HepG2 (cell line): ENCODE measurements around the gene SLC16A3. TPM values are rescaled to one million over a fixed set of nuclear protein-coding genes. Genes with fewer than 3 reads are reported as not detected.

ENCODE experiments used
- ATAC-seq: fragments of 200-7000 bp; cut with Tn5 transposase; 3 replicates; pipeline ENCODE4 v1.9.1; 2020; ENCODE audit warnings: mild to moderate bottlenecking, moderate library complexity
- BruUV-seq: library from RNA; stranded (reverse); fragments of 400-500 nt; replicated peaks from 2 replicates; lab custom pipeline; 2021; lab: Mats Ljungman, UMichigan
- CTCF ChIA-PET: fragments of 300-600 bp; formaldehyde crosslinking; extraction: SDS; loops from one replicate; lab custom pipeline; 2021; ENCODE audit warnings: low total read pairs, inconsistent platforms, low intra/inter-chr PET ratio; lab: Yijun Ruan, JAX
- POLR2A ChIA-PET: fragments of 350-600 bp; sonication (Branson Sonifier 250); formaldehyde crosslinking; loops from one replicate; lab custom pipeline; 2020; ENCODE audit warnings: antibody characterized with exemption, inconsistent platforms; lab: Yijun Ruan, JAX
- DNase-seq: peaks from one replicate; pipeline ENCODE4 v3.0.0-alpha.2; 2015; ENCODE audit warnings: low spot score
- FAIRE-seq: peaks from 3 replicates; lab custom pipeline; 2011; peaks lifted over from hg19 to GRCh38; lab: Jason Lieb, UNC
- H2AFZ ChIP-seq: one replicate; pipeline ENCODE4 v1.6.1; 2011; ENCODE audit warnings: low read length, inconsistent platforms
- H3K27ac ChIP-seq: fragments of 300-600 bp; 3 replicates; pipeline ENCODE4 v1.8.0; 2011; ENCODE audit warnings: mixed run types, mild to moderate bottlenecking, mixed read lengths, low read length, inconsistent platforms; ENCODE audit not compliant: insufficient read depth; ENCODE audit errors: extremely low read length
- H3K27me3 ChIP-seq, 2 experiments: fragments of 200-600 bp in 1 of 2; 2 replicates in 1 of 2; 3 replicates in 1 of 2; pipeline versions ENCODE4 v1.6.0 to v1.8.0; 2011; ENCODE audit warnings: low read length in 2 of 2, mild to moderate bottlenecking in 2 of 2, moderate library complexity in 2 of 2, inconsistent platforms in 1 of 2; ENCODE audit not compliant: insufficient read depth in 2 of 2, control insufficient read depth in 1 of 2
- H3K36me3 ChIP-seq, 2 experiments: fragments of 200-600 bp in 1 of 2; replicated peaks in 1 of 2; 2 replicates in 1 of 2; 3 replicates in 1 of 2; pipeline versions ENCODE4 v1.5.1 to v1.8.0; 2011; ENCODE audit warnings: low read length in 2 of 2, inconsistent platforms in 1 of 2; ENCODE audit not compliant: insufficient read depth in 2 of 2, control insufficient read depth in 1 of 2
- H3K4me1 ChIP-seq: 2 replicates; pipeline ENCODE4 v1.5.1; 2012; ENCODE audit warnings: low read length, inconsistent platforms; ENCODE audit not compliant: insufficient read depth
- H3K4me2 ChIP-seq: 2 replicates; pipeline ENCODE4 v1.6.0; 2011; ENCODE audit warnings: low read depth, low read length, inconsistent platforms
- H3K4me3 ChIP-seq, 3 experiments: fragments of 200-600 bp in 1 of 3; sonication (generic), shearing (Covaris generic) in 1 of 3; replicated peaks in 1 of 3; 2 replicates each; pipeline ENCODE4 v1.5.1; 2011 to 2016; ENCODE audit warnings: low read length in 3 of 3, inconsistent platforms in 2 of 3, low read depth in 2 of 3, mild to moderate bottlenecking in 2 of 3, control low read depth in 1 of 3, mixed read lengths in 1 of 3; ENCODE audit not compliant: insufficient read depth in 1 of 3
- H3K79me2 ChIP-seq: one replicate; pipeline ENCODE4 v1.6.1; 2011; ENCODE audit warnings: low read length, inconsistent platforms; ENCODE audit not compliant: insufficient read depth
- H3K9ac ChIP-seq: 2 replicates; pipeline ENCODE4 v1.6.0; 2011; ENCODE audit warnings: mild to moderate bottlenecking, low read depth, low read length, inconsistent platforms; ENCODE audit not compliant: insufficient read depth
- H3K9me3 ChIP-seq: 2 replicates; pipeline ENCODE4 v1.5.1; 2012; ENCODE audit warnings: mild to moderate bottlenecking, low read length
- H4K20me1 ChIP-seq: 2 replicates; pipeline ENCODE4 v1.6.0; 2011; ENCODE audit warnings: inconsistent platforms, mild to moderate bottlenecking, low read length, moderate library complexity; ENCODE audit not compliant: insufficient read depth
- AGO2 ChIP-seq: fragments of 200-400 bp; formaldehyde crosslinking; optimal IDR thresholded peaks from 2 replicates; pipeline ENCODE3; 2017; ENCODE audit warnings: mild to moderate bottlenecking, low read depth, low read length, moderate library complexity
- ATF7-NPFF ChIP-seq: sonication (generic); formaldehyde crosslinking; IDR thresholded peaks from 2 replicates; pipeline ENCODE4 v1.8.1; 2023; ENCODE audit warnings: mild to moderate bottlenecking, low read depth, missing genetic modification reagents, moderate library complexity
- GPN1 ChIP-seq: sonication (generic); formaldehyde crosslinking; IDR thresholded peaks from 2 replicates; pipeline ENCODE4 v1.5.1; 2020; ENCODE audit warnings: missing genetic modification reagents, borderline replicate concordance
- HNF1B ChIP-seq: sonication (generic); formaldehyde crosslinking; IDR thresholded peaks from 2 replicates; pipeline ENCODE4 v1.5.1; 2020; ENCODE audit warnings: mild to moderate bottlenecking, moderate library complexity, missing genetic modification reagents
- HNRNPL ChIP-seq: fragments of 200-400 bp; formaldehyde crosslinking; IDR thresholded peaks from 2 replicates; pipeline ENCODE4 v1.6.1; 2017; ENCODE audit warnings: mild to moderate bottlenecking, low read depth, low read length
- IRF2 ChIP-seq: IDR thresholded peaks from 2 replicates; pipeline ENCODE4 v1.6.1; 2018; ENCODE audit warnings: missing genetic modification reagents, missing compliant biosample characterization
- KLF9 ChIP-seq: IDR thresholded peaks from 2 replicates; pipeline ENCODE4 v1.6.1; 2016; ENCODE audit warnings: low read depth
- RFX3 ChIP-seq: IDR thresholded peaks from 2 replicates; pipeline ENCODE4 v1.6.1; 2016; ENCODE audit warnings: missing biosample characterization, missing genetic modification reagents
- SRSF9 ChIP-seq: fragments of 200-400 bp; formaldehyde crosslinking; IDR thresholded peaks from 2 replicates; pipeline ENCODE4 v1.6.1; 2018; ENCODE audit warnings: borderline replicate concordance, mild to moderate bottlenecking, low read depth, low read length; ENCODE audit not compliant: insufficient read depth, poor library complexity, severe bottlenecking
- TP53 ChIP-seq: sonication (generic); formaldehyde crosslinking; conservative IDR thresholded peaks from 2 replicates; pipeline ENCODE4 v1.4.0; 2020; ENCODE audit warnings: missing genetic modification reagents
- ZBTB25 ChIP-seq: IDR thresholded peaks from 2 replicates; pipeline ENCODE4 v1.6.1; 2018; ENCODE audit warnings: missing genetic modification reagents
- ZNF333 ChIP-seq: sonication (generic); formaldehyde crosslinking; IDR thresholded peaks from 2 replicates; pipeline ENCODE4 v1.4.0; 2020; ENCODE audit warnings: mild to moderate bottlenecking, missing genetic modification reagents, borderline replicate concordance
- ZNF350 ChIP-seq: sonication (generic); formaldehyde crosslinking; IDR thresholded peaks from 2 replicates; pipeline ENCODE4 v1.4.0; 2020; ENCODE audit warnings: mild to moderate bottlenecking, low read depth, missing genetic modification reagents, borderline replicate concordance
- ZNF800 ChIP-seq: sonication (generic); formaldehyde crosslinking; IDR thresholded peaks from 2 replicates; pipeline ENCODE4 v1.4.0; 2020; ENCODE audit warnings: missing genetic modification reagents
- WGBS: methylation state at CpG from one replicate; pipeline ENCODE4 v1.1.6; 2017; ENCODE audit warnings: low lambda C conversion rate; 5-methylcytosine and 5-hydroxymethylcytosine counted together
- in situ Hi-C: cut with HindIII; loops from 2 replicates; pipeline ENCODE4 v1.10.0; 2017; ENCODE audit warnings: low pct_unique_long_range_greater_than_20kb; ENCODE audit not compliant: extremely low pct_ligation_motif_present
- intact Hi-C: fragments of 100-400 bp; cut with micrococcal nuclease; formaldehyde crosslinking; loops from one replicate; pipeline ENCODE4 v1.10.0; 2022; ENCODE audit not compliant: unreplicated experiment
- polyA plus RNA-seq, 8 experiments: library from polyadenylated mRNA; depleted of rRNA in 3 of 8; stranded (reverse) in 7 of 8; unstranded in 1 of 8; fragments of >200 nt; fragmentation: Illumina TruSeq in 4 of 8; extraction: Trizol in 4 of 8; gene quantifications; 2 replicates each; pipeline versions ENCODE4 v1.2.1 to v1.2.3, GENCODE V29; 2011 to 2016; ENCODE audit warnings: low read depth in 4 of 8, missing spikeins in 1 of 8, mixed read lengths in 1 of 8; ENCODE audit not compliant: insufficient read depth in 1 of 8
- total RNA-seq, 5 experiments: library from RNA; depleted of rRNA; stranded (reverse); fragments of >200 nt; fragmentation: Illumina TruSeq; extraction: Trizol; gene quantifications; 2 replicates each; pipeline ENCODE4 v1.2.3, GENCODE V29; 2016; ENCODE audit warnings: low read depth in 1 of 5
- TF ChIP-seq, protein P1 (sequence below): sonication (generic); formaldehyde crosslinking; IDR thresholded peaks from 2 replicates; pipeline ENCODE4 v1.4.0; 2020; ENCODE audit warnings: missing genetic modification reagents, borderline replicate concordance

The SLC16A3 gene
- total and polyA plus RNA-seq, 2 of the 13 experiments (the other 11 are each of a cell fraction or from before 2014, with no cell fraction given), result 242 to 349 TPM

DNA sequence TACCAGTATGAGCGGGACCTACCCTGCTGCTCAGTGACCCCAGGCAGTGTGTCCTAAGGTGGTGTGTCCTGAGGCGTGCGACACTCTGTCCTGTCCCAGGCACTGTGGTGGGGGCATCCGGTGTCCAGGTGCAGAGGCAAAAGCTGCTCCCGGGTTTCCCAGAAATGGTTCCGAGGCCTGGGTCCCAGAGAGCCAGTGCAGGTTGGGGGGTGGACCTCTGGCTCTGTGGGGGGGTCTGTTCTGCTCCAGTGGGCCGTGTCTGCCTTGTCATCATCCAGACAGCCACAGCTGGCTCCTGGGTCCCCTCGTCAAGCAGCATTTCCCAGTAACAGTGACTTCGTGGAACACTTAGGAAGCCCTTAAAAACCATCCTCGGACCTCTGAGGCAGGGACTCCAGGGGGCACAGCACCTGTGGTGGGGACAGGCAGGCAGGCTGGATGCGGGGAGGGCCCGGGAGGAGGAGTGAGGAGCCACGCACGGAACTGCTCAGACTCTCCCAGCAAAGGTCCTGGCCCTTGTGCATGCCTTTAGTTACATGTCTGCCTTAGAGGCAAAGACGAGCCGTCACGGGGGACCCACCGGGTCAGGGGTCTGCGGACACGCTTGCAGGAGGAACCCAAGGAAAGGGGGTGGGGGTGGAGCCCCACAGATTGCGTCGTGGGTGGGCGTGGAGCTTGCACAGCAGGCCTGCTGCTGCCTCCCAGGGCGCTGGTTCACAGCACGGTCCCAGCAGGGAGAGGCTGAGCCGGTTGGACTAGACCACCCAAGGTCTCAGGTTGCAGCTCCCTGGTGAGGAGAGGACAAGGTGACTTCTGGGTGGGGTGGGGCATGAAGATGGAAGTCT is 5.6 kb downstream of the SLC16A3 start:
- H3K9me3 ChIP-seq, result no peaks in the 10 kb centered on the region
- intact Hi-C loops (loop anchor here (10.0 kb wide), 1 partner anchor 130 kb away; no protein-coding TSS in a partner anchor), in situ Hi-C loops (no loop called here)
- POLR2A ChIA-PET, result interaction anchor here (0.8 to 2.6 kb wide), 7 partner anchors 8 to 111 kb away, joined by 3 to 23 read pairs (median 8); partner anchors contain the start of gene CCDC57
- CTCF ChIA-PET, result no interaction called here
- DNase-seq (no peak), FAIRE-seq (no peak), ATAC-seq (no peak)
- peak overlapping the region; percentile 19 for H3K9ac ChIP-seq
- peak overlapping the region in 1 of 3 experiments; percentile 27; a peak in 1 of 6 replicates for H3K4me3 ChIP-seq
- WGBS, result 82% methylated on average over 25 of the region's 26 CpGs
- H3K4me2 ChIP-seq, result peak overlapping the region; percentile 33
- H3K79me2 ChIP-seq, result peaks cover 71% of the 10 kb centered on the region
- H3K4me1 ChIP-seq, result peaks cover 83% of the 10 kb centered on the region
- no TSS peak for BruUV-seq
- peaks cover 94% of the 10 kb centered on the region for H4K20me1 ChIP-seq
- H3K27ac ChIP-seq, result peak overlapping the region; percentile 59
- no peaks in the 10 kb centered on the region; a peak in 1 of 5 replicates for H3K27me3 ChIP-seq
- peaks cover 35 to 44% of the 10 kb centered on the region in 2 experiments for H3K36me3 ChIP-seq
- no peak overlapping the region for H2AFZ ChIP-seq
- TF ChIP-seq ZNF333 (no peak), TP53 (CRISPR knock-in tag) (no peak), RFX3 (CRISPR knock-in tag) (no peak), ATF7-NPFF (no peak), HNF1B (CRISPR knock-in tag) (0 out of 2 replicates have a peak, but pooled peaks have one; percentile 17), ZBTB25 (CRISPR knock-in tag) (no peak), ZNF800 (no peak), AGO2 (peak; percentile 93), KLF9 (CRISPR knock-in tag) (no peak), GPN1 (CRISPR knock-in tag) (no peak), SRSF9 (no peak), ZNF350 (CRISPR knock-in tag) (peak; percentile 49; the same call in 1 of the 2 replicates), HNRNPL (0 out of 2 replicates have a peak, but pooled peaks have one; percentile 21), IRF2 (no peak)
- TF ChIP-seq, protein P1, sequence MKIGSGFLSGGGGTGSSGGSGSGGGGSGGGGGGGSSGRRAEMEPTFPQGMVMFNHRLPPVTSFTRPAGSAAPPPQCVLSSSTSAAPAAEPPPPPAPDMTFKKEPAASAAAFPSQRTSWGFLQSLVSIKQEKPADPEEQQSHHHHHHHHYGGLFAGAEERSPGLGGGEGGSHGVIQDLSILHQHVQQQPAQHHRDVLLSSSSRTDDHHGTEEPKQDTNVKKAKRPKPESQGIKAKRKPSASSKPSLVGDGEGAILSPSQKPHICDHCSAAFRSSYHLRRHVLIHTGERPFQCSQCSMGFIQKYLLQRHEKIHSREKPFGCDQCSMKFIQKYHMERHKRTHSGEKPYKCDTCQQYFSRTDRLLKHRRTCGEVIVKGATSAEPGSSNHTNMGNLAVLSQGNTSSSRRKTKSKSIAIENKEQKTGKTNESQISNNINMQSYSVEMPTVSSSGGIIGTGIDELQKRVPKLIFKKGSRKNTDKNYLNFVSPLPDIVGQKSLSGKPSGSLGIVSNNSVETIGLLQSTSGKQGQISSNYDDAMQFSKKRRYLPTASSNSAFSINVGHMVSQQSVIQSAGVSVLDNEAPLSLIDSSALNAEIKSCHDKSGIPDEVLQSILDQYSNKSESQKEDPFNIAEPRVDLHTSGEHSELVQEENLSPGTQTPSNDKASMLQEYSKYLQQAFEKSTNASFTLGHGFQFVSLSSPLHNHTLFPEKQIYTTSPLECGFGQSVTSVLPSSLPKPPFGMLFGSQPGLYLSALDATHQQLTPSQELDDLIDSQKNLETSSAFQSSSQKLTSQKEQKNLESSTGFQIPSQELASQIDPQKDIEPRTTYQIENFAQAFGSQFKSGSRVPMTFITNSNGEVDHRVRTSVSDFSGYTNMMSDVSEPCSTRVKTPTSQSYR (CRISPR knock-in tag), result no peak
